Measurements from ENCODE around the gene KLHDC4.
A peak's percentile ranks its signal among the peaks of the same experiment; 100 is the strongest.
"Not testable (repeated sequence)": the region's sequence is repeated elsewhere in the genome, so short reads cannot be mapped to it uniquely, and the experiment has no call there.

KLHDC4 gene

DNA sequence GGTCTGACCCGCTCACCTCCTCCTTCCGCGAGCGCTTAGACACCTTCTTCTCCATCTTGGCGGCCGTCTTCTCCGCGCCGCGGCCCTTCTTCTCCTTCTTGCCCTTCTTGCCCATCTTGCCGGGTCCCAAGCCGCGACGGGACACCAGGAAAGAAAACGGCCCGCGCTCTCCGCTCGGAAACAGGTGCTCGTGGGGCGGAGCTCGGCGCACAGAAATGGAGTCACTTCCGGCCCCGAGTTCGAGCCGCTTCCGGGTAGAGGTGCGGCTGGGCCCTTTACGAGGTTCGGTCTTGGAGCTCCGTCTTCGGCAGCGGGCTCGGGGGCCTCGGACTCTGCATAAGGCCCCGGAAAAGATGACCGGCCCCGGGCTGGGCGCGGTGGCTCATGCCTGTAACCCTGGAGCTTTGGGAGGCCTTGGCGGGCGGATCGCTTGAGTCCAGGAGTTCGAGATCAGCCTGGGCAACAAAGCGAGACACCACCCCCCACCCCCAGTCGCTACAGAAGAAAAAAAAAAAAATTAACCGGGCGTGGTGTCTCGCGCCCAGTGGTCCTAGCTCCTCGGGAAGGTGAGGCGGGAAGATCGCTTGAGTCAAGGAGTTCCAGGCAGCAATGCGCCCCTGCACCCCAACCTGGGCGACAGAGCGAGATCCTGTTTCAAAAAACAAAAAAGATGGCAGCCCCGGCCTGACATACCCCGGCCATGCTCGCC, at the start of gene KLHDC4:
Gene KLHDC4, minus strand, starts transcription at position 211 of the 709 bp plus-strand sequence. Its CDS starts 96 bp downstream, at position 115.
- peak; percentile 24 for DNase-seq

GRCh38 chr16:87815567-87815966, 49.8 kb upstream of the KLHDC4 start:
- no peak for DNase-seq

DNA sequence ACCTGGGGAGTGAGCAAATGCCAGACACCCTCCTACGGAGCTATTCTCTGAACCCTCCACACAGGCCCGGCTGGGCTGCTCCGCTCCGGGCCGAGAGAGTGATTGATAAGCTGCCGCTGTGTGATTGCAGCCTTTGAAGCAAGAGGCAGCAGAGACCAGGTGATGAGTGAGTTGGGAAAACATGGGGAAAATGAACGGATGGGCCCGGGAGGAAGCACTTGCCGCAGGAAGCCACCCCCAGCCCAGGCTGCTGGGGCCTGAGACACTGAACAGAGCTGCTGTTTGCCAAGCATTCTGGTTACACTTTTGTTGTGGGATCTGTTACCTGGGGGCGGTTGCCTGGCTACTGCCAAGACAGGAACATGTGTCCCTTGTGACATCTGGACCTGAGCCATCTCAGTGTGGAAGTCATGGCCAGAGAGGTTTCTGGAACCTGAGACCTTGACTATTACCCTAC, 46.4 kb upstream of the KLHDC4 start:
- no peak for DNase-seq

- not testable (repeated sequence) for DNase-seq
Measured at GRCh38 chr16:87811454-87811853, 45.7 kb upstream of the KLHDC4 start.

GRCh38 chr16:87809150-87809902, 43.5 kb upstream of the KLHDC4 start:
- no peak for DNase-seq

DNA sequence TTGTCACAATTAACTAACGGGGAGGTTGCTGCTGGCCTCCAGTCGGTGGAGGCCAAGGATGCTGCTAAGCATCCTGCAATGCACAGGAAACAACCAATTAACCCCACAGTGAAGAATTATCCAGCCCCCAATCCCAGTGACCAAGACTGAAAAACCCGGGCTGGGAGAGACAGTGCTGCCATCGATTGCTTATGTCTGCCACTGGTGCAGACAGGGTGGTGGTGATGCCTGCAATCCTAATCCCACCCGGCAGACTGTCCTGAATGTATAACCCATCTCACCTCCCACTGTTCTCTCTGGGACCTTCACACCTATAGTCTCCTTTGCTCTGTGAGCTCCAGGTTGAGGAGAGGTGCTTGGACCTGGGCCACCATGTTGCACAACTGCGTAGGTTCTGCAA, 42.3 kb upstream of the KLHDC4 start:
- DNase-seq, result no peak

DNA sequence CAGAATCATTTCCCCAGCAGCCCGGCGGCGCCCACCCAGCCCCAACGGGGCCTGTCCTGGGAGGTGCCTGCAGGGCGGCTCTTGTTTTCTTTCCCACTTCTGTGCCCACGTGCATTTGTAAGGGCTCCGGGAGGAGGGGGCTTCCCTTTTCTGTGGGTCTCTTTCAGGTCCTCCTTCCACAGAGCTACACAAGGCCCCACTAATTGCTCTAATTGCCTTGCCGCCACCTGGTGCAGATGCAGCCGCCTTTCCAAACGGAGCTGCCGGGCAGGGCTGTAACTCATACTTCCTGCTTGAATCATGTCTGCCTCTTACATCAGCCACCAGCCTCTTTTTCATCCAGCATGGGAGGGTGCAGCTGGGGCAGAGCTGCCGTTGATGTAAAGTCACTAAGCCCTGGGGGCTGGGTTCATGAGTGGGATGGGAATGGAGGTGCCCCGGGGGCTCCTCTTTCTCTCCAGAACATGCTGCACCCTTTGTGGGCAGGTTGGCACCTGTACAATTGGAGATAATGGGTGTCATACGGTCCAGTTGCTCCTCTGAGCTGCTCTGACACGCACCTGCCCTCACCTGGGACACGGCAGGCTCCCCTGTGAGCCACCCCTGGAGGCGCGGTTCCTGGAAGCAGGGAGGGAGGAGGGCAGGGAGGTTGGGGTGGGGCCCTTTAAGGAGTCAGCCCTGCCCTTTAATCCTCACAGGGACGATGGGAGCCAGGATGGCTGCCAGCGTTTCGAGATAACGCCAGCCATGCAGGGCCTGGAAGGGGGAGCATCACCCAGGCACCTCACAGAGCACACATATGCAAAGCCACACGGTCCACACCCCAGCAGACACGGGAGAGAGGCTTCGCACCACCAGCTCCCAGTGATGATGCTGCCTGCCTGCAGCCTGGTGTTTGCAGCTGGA, 41.1 kb upstream of the KLHDC4 start:
- DNase-seq, result peak; percentile 12

- no peak for DNase-seq
Measured at GRCh38 chr16:87806261-87806640, 40.5 kb upstream of the KLHDC4 start.

DNA sequence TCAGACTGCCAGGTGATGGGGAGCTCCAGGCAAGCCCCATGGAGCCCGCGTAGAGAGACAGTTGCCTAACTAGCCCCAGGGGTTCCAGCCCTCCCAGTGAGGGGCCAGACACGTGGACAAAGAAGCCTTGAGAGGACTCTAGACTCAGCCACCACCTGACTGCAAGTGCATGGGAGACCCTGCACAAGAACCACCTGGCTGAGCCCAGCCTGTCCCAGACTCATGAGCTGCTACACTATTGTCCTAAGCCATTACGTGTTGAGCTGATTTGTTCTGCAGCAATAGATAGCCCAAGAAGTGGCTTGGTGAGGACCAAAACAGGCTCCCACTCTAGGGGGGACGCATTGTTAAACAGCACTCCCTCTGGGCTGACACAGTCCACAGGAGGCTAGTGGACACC, 37.6 kb upstream of the KLHDC4 start:
- DNase-seq, result no peak

DNA sequence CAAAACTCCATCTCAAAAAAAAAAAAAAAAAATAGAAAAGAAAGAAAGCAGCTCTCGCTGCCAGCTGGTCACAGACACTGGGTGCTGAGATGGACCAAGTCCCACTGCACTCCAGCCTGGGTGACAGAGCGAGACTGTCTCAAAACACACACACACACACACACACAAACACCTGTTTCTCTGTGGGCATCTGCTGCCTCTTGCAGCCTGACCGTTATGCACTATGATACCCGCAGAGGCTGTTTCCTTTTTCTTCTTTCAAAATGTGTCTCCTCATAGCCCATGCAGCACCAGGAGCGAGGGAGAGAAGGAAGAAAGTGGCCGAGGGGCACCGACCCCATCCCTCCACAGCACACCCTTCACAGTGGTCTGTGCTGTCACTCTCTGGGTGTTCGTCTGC, 36.9 kb upstream of the KLHDC4 start:
- DNase-seq, result no peak

DNA sequence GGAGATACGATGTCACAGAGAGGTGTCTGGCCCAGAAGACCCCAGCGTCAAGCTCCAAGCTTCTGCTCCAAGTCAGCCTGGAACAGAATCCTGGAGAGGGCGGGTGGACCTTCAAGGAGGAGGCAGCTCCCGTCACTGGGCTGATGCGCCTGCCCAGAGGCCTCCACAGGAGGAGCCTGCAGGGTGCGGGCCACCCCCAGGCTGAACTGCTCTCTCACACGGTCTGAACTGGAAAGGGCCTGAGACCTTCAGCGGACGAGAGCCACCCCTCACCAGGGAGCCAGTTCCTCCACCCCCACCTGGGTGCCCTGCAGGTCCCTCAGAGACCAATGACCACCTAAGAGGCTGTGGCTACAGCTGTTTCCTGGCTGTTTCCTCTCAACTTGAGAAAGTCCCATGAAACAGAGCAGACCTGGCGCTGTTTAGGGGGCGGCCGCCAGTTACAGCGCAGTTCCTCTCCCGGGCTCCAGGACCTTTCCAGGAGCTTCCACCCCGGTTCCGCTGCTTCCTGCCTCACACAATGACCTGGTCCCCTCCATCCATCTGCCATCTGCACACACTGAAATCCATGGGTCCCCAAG, 36.0 kb upstream of the KLHDC4 start:
- DNase-seq, result no peak

DNA sequence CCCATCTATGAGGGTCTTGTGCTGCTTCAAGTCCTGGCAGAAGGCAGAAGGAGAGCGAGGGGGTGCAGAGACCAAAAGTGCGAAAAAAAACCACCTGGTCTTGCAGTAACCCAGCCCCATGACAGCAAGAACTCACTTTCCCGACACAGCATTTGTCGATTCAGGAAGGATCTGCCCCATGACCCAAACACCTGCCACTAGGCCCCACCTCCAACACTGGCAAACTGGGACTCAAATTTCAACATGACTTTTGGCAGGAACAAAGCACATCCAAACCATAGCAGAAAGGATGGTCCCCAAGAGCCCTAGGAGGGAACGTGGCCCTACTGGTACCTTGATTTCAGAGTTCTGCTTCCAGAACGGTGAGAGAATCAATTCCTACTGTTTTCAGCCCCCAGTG, 34.7 kb upstream of the KLHDC4 start:
- DNase-seq, result no peak

DNA sequence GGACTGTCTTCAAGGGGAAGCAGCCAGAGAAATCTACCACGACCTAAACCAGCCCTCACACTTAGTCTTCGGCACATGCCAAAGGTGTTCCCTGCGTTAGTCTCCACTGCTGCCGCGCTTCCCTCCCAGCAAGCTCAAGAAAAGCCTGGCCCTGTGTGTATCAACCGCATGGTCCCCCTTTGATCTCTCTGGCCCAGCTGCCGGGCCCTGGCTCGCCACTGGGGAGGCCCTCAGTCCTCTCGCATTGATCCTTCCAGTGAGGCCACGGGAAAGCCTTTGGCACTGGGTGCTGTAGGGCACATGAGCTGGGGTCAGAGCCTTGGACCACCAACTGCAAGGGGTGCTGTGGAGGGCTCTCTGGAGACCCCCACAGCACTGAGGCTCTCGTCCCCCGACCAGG, 29.6 kb upstream of the KLHDC4 start:
- DNase-seq, result no peak

GRCh38 chr16:87794485-87795078, 28.8 kb upstream of the KLHDC4 start:
- DNase-seq, result no peak

DNA sequence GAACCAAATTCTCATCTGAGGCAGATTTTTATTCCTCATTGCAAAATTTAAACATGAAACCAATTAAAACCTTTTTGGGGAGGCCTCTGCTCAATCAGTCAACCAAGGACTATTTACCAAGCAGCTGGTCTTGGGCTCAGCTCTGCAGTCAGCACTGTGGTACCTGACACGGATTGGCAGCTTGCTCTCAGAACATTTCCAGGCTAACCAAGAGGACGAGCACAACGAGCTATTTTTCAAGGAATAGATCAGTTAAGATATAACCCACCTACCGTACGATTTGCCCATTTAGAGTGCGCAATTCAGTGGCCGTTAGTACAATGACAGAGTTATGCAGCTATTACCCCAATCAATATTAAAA, 26.4 kb upstream of the KLHDC4 start:
- no peak for DNase-seq

- DNase-seq, result no peak
Measured at GRCh38 chr16:87791295-87792204, 25.8 kb upstream of the KLHDC4 start.

- peak; percentile 59 for DNase-seq
Measured at GRCh38 chr16:87790292-87791100, 24.7 kb upstream of the KLHDC4 start.

DNA sequence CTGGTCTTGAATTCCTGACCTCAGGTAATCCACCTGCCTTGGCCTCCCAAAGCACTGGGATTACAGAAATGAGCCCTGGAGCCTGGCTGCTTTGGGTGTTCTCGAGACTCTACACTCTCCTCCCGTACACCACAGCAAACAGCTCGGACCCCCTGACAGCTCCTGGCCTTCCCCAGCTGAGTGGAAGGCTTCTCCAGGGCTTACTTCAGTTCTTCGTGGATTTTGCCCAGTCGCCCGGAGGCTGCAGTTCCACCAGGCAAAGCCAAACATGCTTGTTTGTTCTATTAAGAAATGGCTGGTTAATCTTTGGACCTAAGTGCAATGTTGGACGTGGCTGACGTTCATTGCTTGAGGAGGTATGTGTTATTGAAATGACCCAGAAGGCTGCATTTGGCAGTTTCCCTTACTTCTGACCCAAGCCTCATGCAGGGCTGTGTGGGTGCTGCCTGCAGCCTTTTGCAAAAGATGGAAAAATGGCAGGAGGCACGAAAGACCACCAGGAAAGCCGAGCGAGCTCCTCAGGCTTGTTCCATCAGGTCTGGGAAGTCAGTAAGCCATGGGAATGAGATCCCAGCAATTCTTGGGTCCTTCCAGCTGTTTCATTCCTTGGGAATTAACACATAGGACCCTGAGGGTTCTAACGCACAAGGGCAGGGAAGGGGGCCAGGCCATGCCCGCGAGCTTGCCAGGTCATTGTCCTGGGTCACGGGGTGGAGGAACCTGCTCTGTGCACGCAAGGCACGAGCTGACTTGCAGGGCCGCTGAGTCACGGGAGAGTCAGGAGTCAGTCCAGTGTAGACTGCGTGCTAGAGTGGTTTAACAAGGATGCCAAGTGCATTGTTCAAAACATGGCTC, 23.9 kb upstream of the KLHDC4 start:
- peak; percentile 37 for DNase-seq

DNA sequence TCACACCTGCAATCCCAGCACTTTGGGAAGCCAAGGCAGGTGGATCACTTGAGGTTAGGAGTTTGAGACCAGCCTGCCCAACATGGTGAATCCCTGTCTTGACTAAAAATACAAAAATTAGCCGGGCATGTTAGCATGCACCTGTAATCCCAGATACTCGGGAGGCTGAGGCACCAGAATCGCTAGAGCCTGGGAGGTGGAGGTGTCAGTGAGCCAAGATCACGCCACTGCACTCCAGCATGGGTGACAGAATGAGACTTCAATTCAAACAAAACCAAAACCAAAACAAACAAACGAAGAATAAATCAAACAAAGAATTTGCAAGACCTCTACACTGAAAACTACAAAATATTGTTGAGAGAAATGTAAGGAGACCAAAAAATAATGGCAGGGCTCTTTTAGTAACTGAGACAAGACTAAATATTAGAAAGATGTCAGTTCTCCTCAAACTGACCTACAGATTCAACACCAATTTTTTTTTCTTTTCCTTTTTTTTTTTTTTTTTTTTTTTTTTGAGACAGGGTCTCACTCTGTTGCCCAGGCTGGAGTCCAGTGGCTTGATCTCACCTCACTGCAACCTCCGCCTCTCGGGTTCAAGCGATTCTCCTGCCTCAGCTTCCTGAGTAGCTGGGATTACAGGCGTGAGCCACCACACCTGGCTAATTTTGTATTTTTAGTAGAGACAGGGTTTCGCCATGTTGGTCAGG, 23.1 kb upstream of the KLHDC4 start:
- DNase-seq, result not testable (repeated sequence)

Measured in GOT3 (cell line).